Activated CD4-positive, alpha-beta T cell treated with anti-CD3 and anti-CD28 coated beads, Interleukin-2, amount 50 U/mL, for 24 hours (primary cell): ENCODE measurements around the gene NANS.

Experiments
- DNase-seq, 2 donors: peaks; one replicate each; pipeline ENCODE4 v3.0.0-alpha.2; 2020; ENCODE audit warnings: low read depth in 1 of 2, low spot score in 1 of 2

Gene NANS

DNA sequence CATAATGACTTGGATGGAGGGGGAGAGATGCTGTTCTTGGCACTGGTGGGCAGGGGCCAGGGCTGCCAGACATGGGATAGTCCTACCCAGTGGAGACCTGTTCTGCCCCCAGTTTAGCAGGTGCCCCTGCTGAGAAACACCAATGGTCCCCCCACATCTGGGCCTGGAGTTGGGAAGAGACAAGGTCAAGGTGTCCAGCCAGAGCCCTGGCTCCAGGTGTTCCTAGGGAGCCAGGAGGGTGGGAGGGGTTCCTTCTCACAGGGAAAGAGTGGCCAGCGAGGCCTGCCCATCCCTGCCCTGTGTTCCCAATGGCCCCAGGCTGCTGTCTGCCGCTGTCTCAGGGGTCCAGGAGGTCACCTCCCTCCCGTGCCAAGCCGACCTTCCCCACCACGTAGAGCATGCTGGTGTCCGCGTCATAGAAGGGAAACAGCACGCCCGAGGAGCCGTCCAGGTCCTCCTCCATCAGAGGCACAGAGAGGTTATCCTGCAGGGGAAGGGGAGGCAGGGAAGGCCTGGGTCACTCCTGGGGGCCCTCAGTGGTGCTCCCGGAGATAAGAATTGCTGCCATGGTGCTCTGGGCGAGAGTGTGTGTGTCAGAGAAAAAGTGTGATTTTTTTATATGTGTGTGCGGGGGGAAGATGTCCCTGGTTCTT lies 74.2 kb downstream of the NANS start:
- no peak for DNase-seq

DNA sequence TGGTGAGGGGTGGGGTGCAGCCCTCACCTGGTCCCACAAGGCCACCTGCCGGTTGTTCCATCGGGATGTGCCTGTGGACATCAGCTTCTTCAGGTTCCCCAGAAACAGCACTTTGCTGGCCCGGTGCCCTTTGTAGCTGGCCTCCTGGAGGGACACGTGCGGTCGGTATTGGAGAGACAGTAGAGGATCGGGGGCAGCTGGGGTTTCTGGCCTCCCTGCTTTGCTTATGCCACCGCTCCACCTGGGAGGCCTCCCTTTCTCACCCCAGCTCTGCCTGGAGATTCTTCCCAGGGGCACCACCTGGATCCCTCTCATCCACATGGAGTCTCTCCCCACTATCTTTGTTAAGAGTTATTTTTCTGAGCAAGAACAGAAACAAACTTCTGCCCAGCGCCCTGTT lies 75.6 kb downstream of the NANS start:
- no peak for DNase-seq
